ENCODE measurements around the gene ETS2.

The ETS2 gene

GRCh38 chr21:38792676-38793459 is 12.9 kb upstream of the ETS2 start:
- H3K4me3 ChIP-seq (ENCODE audit: insufficient read depth, low read depth, low read length) = no peak overlapping the region
- H3K27me3 ChIP-seq (ENCODE audit: control insufficient read depth, insufficient read depth, low read length, poor library complexity, severe bottlenecking) = no peaks in the 10 kb centered on the region
- H3K4me1 ChIP-seq (ENCODE audit: control insufficient read depth, insufficient read depth, low read length) = peaks cover 4% of the 10 kb centered on the region
- no peaks in the 10 kb centered on the region for H3K36me3 ChIP-seq (ENCODE audit: control insufficient read depth, insufficient read depth, low read length)
- no peak overlapping the region for H3K27ac ChIP-seq (ENCODE audit: insufficient read depth, low read depth, low read length, poor library complexity, severe bottlenecking)
- WGBS, 2 experiments = 91 to 94% methylated on average over 5 of the region's 5 CpGs
- no peaks in the 10 kb centered on the region for H3K9me3 ChIP-seq (ENCODE audit: control insufficient read depth, low read length)

- Histone ChIP-seq H3K36me3 (ENCODE audit: control insufficient read depth, insufficient read depth, low read length) (no peaks in the 10 kb centered on the region), H3K4me1 (ENCODE audit: control insufficient read depth, insufficient read depth, low read length) (peaks cover 4% of the 10 kb centered on the region), H3K4me3 (ENCODE audit: insufficient read depth, low read depth, low read length) (no peak overlapping the region), H3K9me3 (ENCODE audit: control insufficient read depth, low read length) (no peaks in the 10 kb centered on the region), H3K27me3 (ENCODE audit: control insufficient read depth, insufficient read depth, low read length, poor library complexity, severe bottlenecking) (no peaks in the 10 kb centered on the region), H3K27ac (ENCODE audit: insufficient read depth, low read depth, low read length, poor library complexity, severe bottlenecking) (no peak overlapping the region)
- WGBS, 2 experiments = 92 to 96% methylated on average over 16 of the region's 16 CpGs
Measured at GRCh38 chr21:38793926-38794713, 11.6 kb upstream of the ETS2 start.

GRCh38 chr21:38794978-38795377 is 10.8 kb upstream of the ETS2 start:
- Histone ChIP-seq H3K27ac (ENCODE audit: insufficient read depth, low read depth, low read length, poor library complexity, severe bottlenecking) (no peak overlapping the region), H3K36me3 (ENCODE audit: control insufficient read depth, insufficient read depth, low read length) (no peaks in the 10 kb centered on the region), H3K27me3 (ENCODE audit: control insufficient read depth, insufficient read depth, low read length, poor library complexity, severe bottlenecking) (no peaks in the 10 kb centered on the region), H3K9me3 (ENCODE audit: control insufficient read depth, low read length) (no peaks in the 10 kb centered on the region), H3K4me1 (ENCODE audit: control insufficient read depth, insufficient read depth, low read length) (peaks cover 4% of the 10 kb centered on the region), H3K4me3 (ENCODE audit: insufficient read depth, low read depth, low read length) (no peak overlapping the region)
- 84 to 87% methylated on average over 6 of the region's 6 CpGs for WGBS, 2 experiments

- no peak overlapping the region for H3K27ac ChIP-seq (ENCODE audit: insufficient read depth, low read depth, low read length, poor library complexity, severe bottlenecking)
- 93 to 95% methylated on average over 8 of the region's 8 CpGs for WGBS, 2 experiments
- H3K4me1 ChIP-seq (ENCODE audit: control insufficient read depth, insufficient read depth, low read length) = peaks cover 4% of the 10 kb centered on the region
- H3K27me3 ChIP-seq (ENCODE audit: control insufficient read depth, insufficient read depth, low read length, poor library complexity, severe bottlenecking) = no peaks in the 10 kb centered on the region
- no peak overlapping the region for H3K4me3 ChIP-seq (ENCODE audit: insufficient read depth, low read depth, low read length)
- H3K36me3 ChIP-seq (ENCODE audit: control insufficient read depth, insufficient read depth, low read length) = no peaks in the 10 kb centered on the region
- no peaks in the 10 kb centered on the region for H3K9me3 ChIP-seq (ENCODE audit: control insufficient read depth, low read length)
Measured at GRCh38 chr21:38795475-38795874, 10.3 kb upstream of the ETS2 start.

- Histone ChIP-seq H3K36me3 (ENCODE audit: control insufficient read depth, insufficient read depth, low read length) (no peaks in the 10 kb centered on the region), H3K27ac (ENCODE audit: insufficient read depth, low read depth, low read length, poor library complexity, severe bottlenecking) (no peak overlapping the region), H3K4me3 (ENCODE audit: insufficient read depth, low read depth, low read length) (no peak overlapping the region), H3K27me3 (ENCODE audit: control insufficient read depth, insufficient read depth, low read length, poor library complexity, severe bottlenecking) (no peaks in the 10 kb centered on the region), H3K9me3 (ENCODE audit: control insufficient read depth, low read length) (no peaks in the 10 kb centered on the region), H3K4me1 (ENCODE audit: control insufficient read depth, insufficient read depth, low read length) (peaks cover 4% of the 10 kb centered on the region)
- 80 to 82% methylated on average over 5 of the region's 5 CpGs for WGBS, 2 experiments
Measured at GRCh38 chr21:38796424-38796823, 9.3 kb upstream of the ETS2 start.

- H3K27me3 ChIP-seq (ENCODE audit: control insufficient read depth, insufficient read depth, low read length, poor library complexity, severe bottlenecking) = no peaks in the 10 kb centered on the region
- H3K4me1 ChIP-seq (ENCODE audit: control insufficient read depth, insufficient read depth, low read length) = peaks cover 4% of the 10 kb centered on the region
- H3K36me3 ChIP-seq (ENCODE audit: control insufficient read depth, insufficient read depth, low read length) = no peaks in the 10 kb centered on the region
- H3K4me3 ChIP-seq (ENCODE audit: insufficient read depth, low read depth, low read length) = no peak overlapping the region
- H3K9me3 ChIP-seq (ENCODE audit: control insufficient read depth, low read length) = no peaks in the 10 kb centered on the region
- no peak overlapping the region for H3K27ac ChIP-seq (ENCODE audit: insufficient read depth, low read depth, low read length, poor library complexity, severe bottlenecking)
- WGBS, 2 experiments = 84 to 88% methylated on average over 3 of the region's 3 CpGs
Measured at GRCh38 chr21:38797470-38797869, 8.3 kb upstream of the ETS2 start.

GRCh38 chr21:38798081-38798480 is 7.6 kb upstream of the ETS2 start:
- Histone ChIP-seq H3K27ac (ENCODE audit: insufficient read depth, low read depth, low read length, poor library complexity, severe bottlenecking) (no peak overlapping the region), H3K36me3 (ENCODE audit: control insufficient read depth, insufficient read depth, low read length) (no peaks in the 10 kb centered on the region)

GRCh38 chr21:38798481-38798882 is 7.2 kb upstream of the ETS2 start:
- Histone ChIP-seq H3K27ac (ENCODE audit: insufficient read depth, low read depth, low read length, poor library complexity, severe bottlenecking) (no peak overlapping the region), H3K36me3 (ENCODE audit: control insufficient read depth, insufficient read depth, low read length) (no peaks in the 10 kb centered on the region), H3K4me3 (ENCODE audit: insufficient read depth, low read depth, low read length) (no peak overlapping the region), H3K27me3 (ENCODE audit: control insufficient read depth, insufficient read depth, low read length, poor library complexity, severe bottlenecking) (no peaks in the 10 kb centered on the region), H3K4me1 (ENCODE audit: control insufficient read depth, insufficient read depth, low read length) (peaks cover 4% of the 10 kb centered on the region), H3K9me3 (ENCODE audit: control insufficient read depth, low read length) (no peaks in the 10 kb centered on the region)
- WGBS, 2 experiments = 82 to 84% methylated on average over 7 of the region's 7 CpGs

More at GRCh38 chr21:38798081-38798480, 7.6 kb upstream of the ETS2 start:
- 97% methylated on average over 6 of the region's 6 CpGs for WGBS, 2 experiments
- Histone ChIP-seq H3K4me1 (ENCODE audit: control insufficient read depth, insufficient read depth, low read length) (peaks cover 4% of the 10 kb centered on the region), H3K27me3 (ENCODE audit: control insufficient read depth, insufficient read depth, low read length, poor library complexity, severe bottlenecking) (no peaks in the 10 kb centered on the region), H3K9me3 (ENCODE audit: control insufficient read depth, low read length) (no peaks in the 10 kb centered on the region), H3K4me3 (ENCODE audit: insufficient read depth, low read depth, low read length) (no peak overlapping the region)

- WGBS, 2 experiments = 91 to 92% methylated on average over 4 to 5 of the region's 5 CpGs
Measured at GRCh38 chr21:38800046-38800758, 5.5 kb upstream of the ETS2 start.

More at GRCh38 chr21:38800046-38800758, 5.5 kb upstream of the ETS2 start:
- no peaks in the 10 kb centered on the region for H3K36me3 ChIP-seq (ENCODE audit: control insufficient read depth, insufficient read depth, low read length)
- H3K9me3 ChIP-seq (ENCODE audit: control insufficient read depth, low read length) = no peaks in the 10 kb centered on the region
- H3K27me3 ChIP-seq (ENCODE audit: control insufficient read depth, insufficient read depth, low read length, poor library complexity, severe bottlenecking) = peaks cover 14% of the 10 kb centered on the region
- no peak overlapping the region for H3K27ac ChIP-seq (ENCODE audit: insufficient read depth, low read depth, low read length, poor library complexity, severe bottlenecking)
- H3K4me1 ChIP-seq (ENCODE audit: control insufficient read depth, insufficient read depth, low read length) = peaks cover 4% of the 10 kb centered on the region
- H3K4me3 ChIP-seq (ENCODE audit: insufficient read depth, low read depth, low read length) = no peak overlapping the region
